LNCaP clone FGC (cell line): Measurements from ENCODE around the gene CCDC195.

Source experiments
- DNase-seq: peaks from one replicate; pipeline ENCODE4 v3.0.0-alpha.2; 2011; ENCODE audit warnings: low read depth
- H3K4me3 ChIP-seq: 2 replicates; pipeline ENCODE4 v1.5.1; 2011; ENCODE audit warnings: mild to moderate bottlenecking, low read depth, low read length, control low read depth
- CTCF ChIP-seq: IDR thresholded peaks from 2 replicates; pipeline ENCODE4 v1.5.1; 2012; ENCODE audit warnings: mild to moderate bottlenecking; ENCODE audit not compliant: control insufficient read depth, insufficient read depth; ENCODE audit errors: extremely low read depth

Gene CCDC195

GRCh38 chr2:224722770-224723169 is 6.6 kb upstream of the CCDC195 start:
- TF ChIP-seq CTCF: no peak
- DNase-seq: no peak
- no peak overlapping the region for H3K4me3 ChIP-seq

GRCh38 chr2:224722250-224722649 is 6.1 kb upstream of the CCDC195 start:
- no peak overlapping the region for H3K4me3 ChIP-seq
- DNase-seq: no peak
- TF ChIP-seq CTCF: no peak

- H3K4me3 ChIP-seq: no peak overlapping the region
- no peak for DNase-seq
- TF ChIP-seq CTCF: no peak
Measured at GRCh38 chr2:224716921-224717320, 756 bp upstream of the CCDC195 start.

- H3K4me3 ChIP-seq: no peak overlapping the region
- TF ChIP-seq CTCF: no peak
- no peak for DNase-seq
Measured at GRCh38 chr2:224711859-224712665, 4.1 kb downstream of the CCDC195 start.

- TF ChIP-seq CTCF: no peak
- H3K4me3 ChIP-seq: no peak overlapping the region
- no peak for DNase-seq
Measured at GRCh38 chr2:224711381-224711780, 4.8 kb downstream of the CCDC195 start.

- no peak overlapping the region for H3K4me3 ChIP-seq
- no peak for DNase-seq
- no peak for TF ChIP-seq CTCF
Measured at GRCh38 chr2:224709301-224709700, 6.9 kb downstream of the CCDC195 start.

GRCh38 chr2:224694502-224694901 is 21.7 kb downstream of the CCDC195 start:
- H3K4me3 ChIP-seq: no peak overlapping the region
- DNase-seq: no peak
- TF ChIP-seq CTCF: no peak
